B cell (primary cell): ENCODE results near the gene UBE2O.

Experiments
- CTCF ChIP-seq: fragments of 200-600 bp; IDR thresholded peaks from one replicate; pipeline ENCODE4 v1.8.0; 2022; ENCODE audit warnings: antibody characterized with exemption, mild to moderate bottlenecking
- EZH2 ChIP-seq: IDR thresholded peaks from 2 replicates; pipeline ENCODE4 v1.6.1; 2012; ENCODE audit warnings: borderline replicate concordance, low read depth, mild to moderate bottlenecking, moderate library complexity, low read length; ENCODE audit not compliant: insufficient read depth, poor library complexity, severe bottlenecking

- TF ChIP-seq EZH2 = no peak
- TF ChIP-seq CTCF = no peak
Observed at GRCh38 chr17:76402711-76403110, 50.2 kb downstream of the UBE2O start.
